Fibroblast of mammary gland (primary cell): ENCODE data around the gene DNAH9.

ENCODE experiments used
- DNase-seq: peaks from one replicate; pipeline ENCODE4 v3.0.0-alpha.2; 2010; ENCODE audit warnings: low read depth
- H3K4me3 ChIP-seq: 2 replicates; pipeline ENCODE4 v1.5.1; 2011; ENCODE audit warnings: low read depth, mild to moderate bottlenecking, low read length, moderate library complexity; ENCODE audit not compliant: control insufficient read depth
- TF ChIP-seq, protein P1 (sequence below): conservative IDR thresholded peaks from 2 replicates; pipeline ENCODE4 v1.5.1; 2011; ENCODE audit warnings: low read depth, low read length, inconsistent platforms; ENCODE audit not compliant: control insufficient read depth, insufficient read depth

DNAH9 gene

DNA sequence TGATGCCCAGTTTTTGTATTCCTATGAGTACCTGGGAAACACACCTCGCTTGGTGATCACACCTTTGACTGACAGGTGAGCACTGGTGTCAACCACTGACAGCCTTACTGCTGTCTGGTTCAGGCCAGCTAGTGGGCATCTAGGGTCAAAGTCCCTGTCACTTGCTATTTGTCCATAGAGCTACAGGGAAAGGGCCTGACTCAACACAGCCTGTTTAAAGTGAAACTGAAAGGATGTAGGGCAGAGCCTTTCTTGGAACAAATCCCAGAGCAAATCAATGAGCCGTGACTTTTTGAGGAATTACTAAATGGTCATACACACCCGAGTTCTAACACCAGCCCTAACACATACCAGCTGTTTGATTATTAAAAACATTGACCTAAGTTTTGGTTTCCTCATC, 106.8 kb downstream of the DNAH9 start:
- no peak overlapping the region for H3K4me3 ChIP-seq
- DNase-seq = no peak
- TF ChIP-seq, protein P1, sequence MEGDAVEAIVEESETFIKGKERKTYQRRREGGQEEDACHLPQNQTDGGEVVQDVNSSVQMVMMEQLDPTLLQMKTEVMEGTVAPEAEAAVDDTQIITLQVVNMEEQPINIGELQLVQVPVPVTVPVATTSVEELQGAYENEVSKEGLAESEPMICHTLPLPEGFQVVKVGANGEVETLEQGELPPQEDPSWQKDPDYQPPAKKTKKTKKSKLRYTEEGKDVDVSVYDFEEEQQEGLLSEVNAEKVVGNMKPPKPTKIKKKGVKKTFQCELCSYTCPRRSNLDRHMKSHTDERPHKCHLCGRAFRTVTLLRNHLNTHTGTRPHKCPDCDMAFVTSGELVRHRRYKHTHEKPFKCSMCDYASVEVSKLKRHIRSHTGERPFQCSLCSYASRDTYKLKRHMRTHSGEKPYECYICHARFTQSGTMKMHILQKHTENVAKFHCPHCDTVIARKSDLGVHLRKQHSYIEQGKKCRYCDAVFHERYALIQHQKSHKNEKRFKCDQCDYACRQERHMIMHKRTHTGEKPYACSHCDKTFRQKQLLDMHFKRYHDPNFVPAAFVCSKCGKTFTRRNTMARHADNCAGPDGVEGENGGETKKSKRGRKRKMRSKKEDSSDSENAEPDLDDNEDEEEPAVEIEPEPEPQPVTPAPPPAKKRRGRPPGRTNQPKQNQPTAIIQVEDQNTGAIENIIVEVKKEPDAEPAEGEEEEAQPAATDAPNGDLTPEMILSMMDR = no peak

GRCh38 chr17:11707586-11707985, 109.3 kb downstream of the DNAH9 start:
- TF ChIP-seq, protein P1 = no peak
- DNase-seq = no peak
- no peak overlapping the region for H3K4me3 ChIP-seq

DNA sequence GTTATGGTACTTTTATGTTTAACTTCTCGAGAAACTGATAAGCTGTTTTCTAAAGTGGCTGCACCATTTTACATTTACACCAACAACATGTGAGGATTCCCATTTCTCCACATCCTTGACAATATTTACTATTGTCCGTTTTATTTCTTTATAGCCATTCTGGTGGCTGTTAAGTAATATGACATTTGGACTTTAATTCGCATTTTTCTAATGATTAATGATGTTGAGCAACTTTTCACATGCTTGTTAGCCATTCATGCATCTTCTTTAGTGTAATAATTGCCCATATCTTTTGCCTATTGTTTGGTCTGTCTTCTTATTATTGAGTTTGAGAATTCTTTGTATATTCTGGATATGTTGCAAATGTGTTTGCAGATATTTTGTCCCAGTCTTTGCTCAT, 114.2 kb downstream of the DNAH9 start:
- H3K4me3 ChIP-seq = no peak overlapping the region
- TF ChIP-seq, protein P1 = no peak
- DNase-seq = no peak

DNA sequence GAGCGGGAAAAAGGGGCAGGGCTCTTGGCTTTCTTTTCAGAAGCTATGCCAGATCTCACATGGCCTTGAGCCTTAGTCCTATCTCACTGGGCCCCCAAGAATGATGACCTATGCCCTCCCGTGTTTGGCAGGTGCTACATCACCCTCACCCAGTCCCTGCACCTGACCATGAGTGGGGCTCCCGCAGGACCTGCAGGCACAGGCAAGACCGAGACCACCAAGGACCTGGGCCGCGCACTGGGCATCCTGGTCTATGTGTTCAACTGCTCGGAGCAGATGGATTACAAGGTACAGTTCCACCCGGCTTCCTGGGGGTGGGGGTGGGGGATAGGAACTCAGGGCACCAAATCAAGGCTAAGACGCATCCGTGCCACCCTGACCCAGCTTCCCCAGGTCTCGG, 120.9 kb downstream of the DNAH9 start:
- TF ChIP-seq, protein P1 = no peak
- no peak for DNase-seq
- H3K4me3 ChIP-seq = no peak overlapping the region

- no peak for DNase-seq
- H3K4me3 ChIP-seq = no peak overlapping the region
- TF ChIP-seq, protein P1 = no peak
Observed at GRCh38 chr17:11719856-11720255, 121.6 kb downstream of the DNAH9 start.

DNA sequence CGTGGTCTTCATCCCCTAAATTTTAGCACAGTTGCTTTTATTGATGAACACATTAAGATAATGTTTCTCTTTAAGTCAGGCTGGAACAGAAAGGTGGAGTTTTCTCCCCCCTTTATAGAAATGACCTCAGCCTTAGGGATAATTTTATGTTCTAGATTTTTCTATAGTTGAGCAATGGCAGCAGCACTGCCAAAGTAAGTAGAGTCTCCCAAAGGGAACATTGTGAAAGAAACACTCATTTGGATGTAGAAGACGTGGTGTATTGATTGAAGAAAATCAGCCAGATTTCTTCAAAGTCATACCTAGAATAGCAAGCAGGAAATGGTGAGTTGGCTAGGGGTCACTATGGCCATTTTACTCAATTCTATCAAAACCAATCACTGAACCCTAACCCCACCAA, 122.5 kb downstream of the DNAH9 start:
- TF ChIP-seq, protein P1 = no peak
- DNase-seq = no peak
- no peak overlapping the region for H3K4me3 ChIP-seq

- TF ChIP-seq, protein P1 = no peak
- no peak overlapping the region for H3K4me3 ChIP-seq
- DNase-seq = no peak
Observed at GRCh38 chr17:11730747-11731146, 132.5 kb downstream of the DNAH9 start.
